Measurements from ENCODE around the gene TEX14.
"Not testable (repeated sequence)": the region's sequence is repeated elsewhere in the genome, so short reads cannot be mapped to it uniquely, and the experiment has no call there.

TEX14 gene

DNA sequence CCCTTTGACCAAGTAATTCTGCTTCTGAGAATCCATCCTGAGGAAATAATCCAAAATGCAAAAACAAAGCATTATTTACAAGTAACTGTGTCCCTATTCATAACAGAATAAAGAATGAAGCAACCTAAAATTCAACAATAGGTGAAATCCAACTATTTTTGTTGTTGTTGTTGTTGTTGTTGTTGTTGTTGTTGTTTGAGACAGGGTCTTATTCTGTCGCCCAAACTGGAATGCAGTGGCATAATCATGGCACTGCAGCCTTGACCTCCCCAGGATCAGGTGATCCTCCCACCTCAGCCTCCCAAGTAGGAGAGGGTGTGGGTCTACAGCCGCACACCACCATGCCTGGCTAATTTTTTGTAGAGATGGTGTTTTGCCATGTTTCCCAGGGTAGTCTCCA lies 101.5 kb downstream of the TEX14 start:
- no peak for DNase-seq (ENCODE audit: low read depth)
- TF ChIP-seq, protein P1, sequence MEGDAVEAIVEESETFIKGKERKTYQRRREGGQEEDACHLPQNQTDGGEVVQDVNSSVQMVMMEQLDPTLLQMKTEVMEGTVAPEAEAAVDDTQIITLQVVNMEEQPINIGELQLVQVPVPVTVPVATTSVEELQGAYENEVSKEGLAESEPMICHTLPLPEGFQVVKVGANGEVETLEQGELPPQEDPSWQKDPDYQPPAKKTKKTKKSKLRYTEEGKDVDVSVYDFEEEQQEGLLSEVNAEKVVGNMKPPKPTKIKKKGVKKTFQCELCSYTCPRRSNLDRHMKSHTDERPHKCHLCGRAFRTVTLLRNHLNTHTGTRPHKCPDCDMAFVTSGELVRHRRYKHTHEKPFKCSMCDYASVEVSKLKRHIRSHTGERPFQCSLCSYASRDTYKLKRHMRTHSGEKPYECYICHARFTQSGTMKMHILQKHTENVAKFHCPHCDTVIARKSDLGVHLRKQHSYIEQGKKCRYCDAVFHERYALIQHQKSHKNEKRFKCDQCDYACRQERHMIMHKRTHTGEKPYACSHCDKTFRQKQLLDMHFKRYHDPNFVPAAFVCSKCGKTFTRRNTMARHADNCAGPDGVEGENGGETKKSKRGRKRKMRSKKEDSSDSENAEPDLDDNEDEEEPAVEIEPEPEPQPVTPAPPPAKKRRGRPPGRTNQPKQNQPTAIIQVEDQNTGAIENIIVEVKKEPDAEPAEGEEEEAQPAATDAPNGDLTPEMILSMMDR (IDR thresholded peaks at IDR 0.05; ENCODE audit: control insufficient read depth, extremely low read depth, insufficient read depth), result no peak

DNA sequence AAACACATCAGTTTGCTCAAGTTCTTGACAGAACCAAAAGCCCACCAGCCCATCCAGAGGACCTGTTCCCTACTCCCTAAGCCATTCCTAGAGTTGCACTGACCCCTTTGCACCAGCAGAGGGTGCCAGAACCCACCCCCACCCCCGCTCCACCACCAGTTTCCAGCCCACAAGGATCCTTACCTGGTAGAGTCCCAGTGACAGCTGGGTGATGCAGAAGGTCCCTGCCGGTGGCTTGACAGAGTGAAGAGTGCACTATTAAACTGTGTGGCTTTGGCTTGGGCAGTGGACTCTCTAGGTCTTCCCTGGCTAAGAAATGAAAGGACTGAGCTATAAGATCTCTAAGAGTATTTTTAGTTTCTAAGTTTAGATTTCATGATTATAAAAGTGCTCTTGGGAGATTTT lies 104.1 kb downstream of the TEX14 start:
- no peak overlapping the region for H3K4me3 ChIP-seq (ENCODE audit: low read depth, low read length)
- no peak for DNase-seq (ENCODE audit: low read depth)
- TF ChIP-seq, protein P1 (IDR thresholded peaks at IDR 0.05; ENCODE audit: control insufficient read depth, extremely low read depth, insufficient read depth), result peak; percentile 93

More for the DNA sequence above, 101.5 kb downstream of the TEX14 start:
- no peak overlapping the region for H3K4me3 ChIP-seq (ENCODE audit: low read depth, low read length)

DNA sequence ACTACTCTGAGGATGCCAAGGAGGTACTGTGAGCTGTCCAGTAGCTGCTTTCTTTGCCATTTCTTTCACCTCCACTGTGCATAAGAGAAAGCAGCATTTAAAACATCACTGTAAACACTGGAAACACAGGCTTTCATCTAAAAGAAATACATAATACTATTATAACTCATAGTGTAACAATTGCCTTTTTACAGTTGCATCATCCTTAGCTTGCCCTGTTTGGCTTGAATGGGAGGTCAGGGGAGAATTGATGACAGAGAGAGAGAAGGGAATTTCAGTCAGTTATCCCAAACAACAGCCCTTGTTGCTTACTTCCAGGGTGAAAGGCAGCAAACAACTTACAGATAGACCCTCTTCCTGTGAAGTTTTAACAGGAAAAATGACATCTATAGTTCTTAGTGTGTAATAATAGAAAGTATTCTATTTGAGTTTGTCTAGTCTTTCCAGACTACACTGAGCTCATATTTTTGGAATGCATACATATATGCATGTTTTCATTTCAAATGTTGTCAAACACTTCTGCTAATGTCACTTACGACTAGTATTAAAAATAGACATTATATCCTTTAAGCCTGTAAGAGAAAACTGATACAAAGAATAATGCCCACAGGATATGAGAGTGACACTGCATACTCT lies 105.7 kb downstream of the TEX14 start:
- no peak for DNase-seq (ENCODE audit: low read depth)
- no peak overlapping the region for H3K4me3 ChIP-seq (ENCODE audit: low read depth, low read length)
- TF ChIP-seq, protein P1 (IDR thresholded peaks at IDR 0.05; ENCODE audit: control insufficient read depth, extremely low read depth, insufficient read depth), result no peak

DNA sequence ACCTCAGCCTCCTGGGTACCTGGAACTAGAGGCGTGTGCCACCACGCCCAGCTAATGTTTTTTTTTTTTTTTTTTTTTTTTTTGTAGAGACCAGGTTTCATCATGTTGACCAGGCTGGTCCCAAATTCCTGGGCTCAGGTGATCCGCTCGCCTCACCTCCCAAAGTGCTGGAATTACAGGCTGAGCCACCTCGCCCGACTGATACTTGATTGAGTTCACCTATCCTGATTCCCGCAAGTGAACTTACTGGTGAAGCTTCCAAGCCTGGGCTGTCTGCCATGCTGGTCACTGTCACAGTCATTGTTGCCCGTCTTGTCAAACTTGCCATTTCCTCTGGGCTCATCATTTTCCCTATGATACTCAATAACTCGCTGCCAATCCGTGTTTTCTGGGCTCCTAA lies 106.3 kb downstream of the TEX14 start:
- H3K4me3 ChIP-seq (ENCODE audit: low read depth, low read length), result no peak overlapping the region
- DNase-seq (ENCODE audit: low read depth), result peak; percentile 35
- TF ChIP-seq, protein P1 (IDR thresholded peaks at IDR 0.05; ENCODE audit: control insufficient read depth, extremely low read depth, insufficient read depth), result no peak

DNA sequence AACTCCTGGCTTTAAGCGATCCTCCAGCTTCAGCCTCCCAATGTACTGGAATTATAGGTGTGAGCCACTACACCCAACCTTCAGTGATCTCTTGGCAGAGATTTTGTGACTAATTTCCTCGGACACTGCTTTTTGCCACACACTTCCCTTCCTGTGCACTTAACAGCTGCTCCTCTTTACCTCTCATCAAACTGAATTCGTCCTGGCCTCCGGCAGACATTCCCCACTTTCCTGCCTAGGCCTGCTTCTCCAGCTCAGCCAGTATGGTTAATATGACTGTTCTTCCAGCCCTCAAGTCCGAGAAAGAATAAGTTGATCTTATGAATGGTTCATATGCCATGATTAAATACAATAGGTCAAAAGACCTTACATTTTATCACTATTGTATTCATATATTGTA lies 108.4 kb downstream of the TEX14 start:
- TF ChIP-seq, protein P1 (IDR thresholded peaks at IDR 0.05; ENCODE audit: control insufficient read depth, extremely low read depth, insufficient read depth), result no peak
- no peak overlapping the region for H3K4me3 ChIP-seq (ENCODE audit: low read depth, low read length)
- no peak for DNase-seq (ENCODE audit: low read depth)

DNA sequence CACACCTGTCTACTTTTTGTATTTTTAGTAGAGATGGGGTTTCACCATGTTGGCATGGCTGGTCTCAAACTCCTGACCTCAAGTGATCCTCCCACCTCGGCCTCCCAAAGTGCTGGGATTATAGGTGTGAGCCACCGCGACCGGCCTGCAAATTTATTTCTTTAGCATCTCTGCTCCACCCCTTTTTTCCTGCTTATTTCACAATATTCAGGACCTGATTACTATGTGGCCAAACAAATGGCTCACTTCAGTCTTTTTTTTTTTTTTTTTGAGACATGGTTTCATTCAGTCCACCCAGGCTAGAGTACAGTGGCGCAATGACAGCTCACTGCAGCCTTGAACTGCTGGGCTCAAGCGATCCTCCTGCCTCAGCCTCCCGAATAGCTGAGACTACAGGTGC lies 109.1 kb downstream of the TEX14 start:
- not testable (repeated sequence) for DNase-seq (ENCODE audit: low read depth); H3K4me3 ChIP-seq (ENCODE audit: low read depth, low read length)

DNA sequence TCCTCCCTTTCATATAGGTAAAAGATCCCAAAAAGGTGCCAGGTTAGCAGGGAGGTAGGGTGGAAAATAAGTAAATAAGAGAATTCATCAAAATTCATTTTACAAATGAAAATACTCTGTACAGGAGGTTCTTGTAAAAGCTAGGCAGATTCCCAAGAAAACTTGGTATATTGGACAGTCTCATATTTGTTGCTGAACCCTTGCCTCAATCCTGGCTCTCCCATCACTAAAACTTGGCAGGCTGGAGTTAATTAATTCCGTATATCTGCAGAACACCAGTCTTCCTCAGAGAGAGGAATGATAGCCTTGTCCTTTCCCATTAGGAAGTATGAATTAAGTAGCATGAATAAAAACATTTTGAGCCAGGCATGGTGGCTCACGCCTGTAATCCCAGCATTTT lies 111.2 kb downstream of the TEX14 start:
- DNase-seq (ENCODE audit: low read depth), result no peak
- TF ChIP-seq, protein P1 (IDR thresholded peaks at IDR 0.05; ENCODE audit: control insufficient read depth, extremely low read depth, insufficient read depth), result no peak
- H3K4me3 ChIP-seq (ENCODE audit: low read depth, low read length), result no peak overlapping the region
